ENCODE measurements around the gene CCDC88B.

- TF ChIP-seq RAD21 (IDR thresholded peaks at IDR 0.05; ENCODE audit: low read depth): no peak
- TF ChIP-seq EZH2 (IDR thresholded peaks at IDR 0.05): no peak
- TF ChIP-seq CTCF (IDR thresholded peaks at IDR 0.05 in 2 of 3, conservative IDR thresholded peaks at IDR 0.05 in 1 of 3; ENCODE audit: borderline replicate concordance in 1 of 3, insufficient read depth in 1 of 3, low read depth in 2 of 3, low read length in 2 of 3): peak in 1 of 3 experiments; percentile 51; a peak in 3 of 6 replicates
- TF ChIP-seq CBX3 (IDR thresholded peaks at IDR 0.05; ENCODE audit: low read depth): no peak
- TF ChIP-seq ZNF274 (IDR thresholded peaks at IDR 0.05; ENCODE audit: low read depth, low read length): no peak
- TF ChIP-seq, protein P1, sequence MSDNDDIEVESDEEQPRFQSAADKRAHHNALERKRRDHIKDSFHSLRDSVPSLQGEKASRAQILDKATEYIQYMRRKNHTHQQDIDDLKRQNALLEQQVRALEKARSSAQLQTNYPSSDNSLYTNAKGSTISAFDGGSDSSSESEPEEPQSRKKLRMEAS (IDR thresholded peaks at IDR 0.05): no peak
- TF ChIP-seq CEBPB (IDR thresholded peaks at IDR 0.05; ENCODE audit: low read depth): no peak
- no peak for TF ChIP-seq TCF7L2 (IDR thresholded peaks at IDR 0.05; ENCODE audit: borderline replicate concordance, extremely low read depth, insufficient read depth, insufficient read length)
Observed at GRCh38 chr11:64341851-64342791, 2.1 kb downstream of the CCDC88B start.

All from HCT116 (cell line).